HG03060 (cell line): ENCODE data around the gene GPATCH3.
A peak's percentile ranks its signal among the peaks of the same experiment; 100 is the strongest.
"Not testable (repeated sequence)": the region's sequence is repeated elsewhere in the genome, so short reads cannot be mapped to it uniquely, and the experiment has no call there.

ENCODE experiments used
- ATAC-seq: cut with Tn5 transposase; IDR thresholded peaks from one replicate; pipeline ENCODE4 v1.9.1; 2021; ENCODE audit warnings: low read depth, moderate number of reproducible peaks; ENCODE audit not compliant: unreplicated experiment

GPATCH3 gene

DNA sequence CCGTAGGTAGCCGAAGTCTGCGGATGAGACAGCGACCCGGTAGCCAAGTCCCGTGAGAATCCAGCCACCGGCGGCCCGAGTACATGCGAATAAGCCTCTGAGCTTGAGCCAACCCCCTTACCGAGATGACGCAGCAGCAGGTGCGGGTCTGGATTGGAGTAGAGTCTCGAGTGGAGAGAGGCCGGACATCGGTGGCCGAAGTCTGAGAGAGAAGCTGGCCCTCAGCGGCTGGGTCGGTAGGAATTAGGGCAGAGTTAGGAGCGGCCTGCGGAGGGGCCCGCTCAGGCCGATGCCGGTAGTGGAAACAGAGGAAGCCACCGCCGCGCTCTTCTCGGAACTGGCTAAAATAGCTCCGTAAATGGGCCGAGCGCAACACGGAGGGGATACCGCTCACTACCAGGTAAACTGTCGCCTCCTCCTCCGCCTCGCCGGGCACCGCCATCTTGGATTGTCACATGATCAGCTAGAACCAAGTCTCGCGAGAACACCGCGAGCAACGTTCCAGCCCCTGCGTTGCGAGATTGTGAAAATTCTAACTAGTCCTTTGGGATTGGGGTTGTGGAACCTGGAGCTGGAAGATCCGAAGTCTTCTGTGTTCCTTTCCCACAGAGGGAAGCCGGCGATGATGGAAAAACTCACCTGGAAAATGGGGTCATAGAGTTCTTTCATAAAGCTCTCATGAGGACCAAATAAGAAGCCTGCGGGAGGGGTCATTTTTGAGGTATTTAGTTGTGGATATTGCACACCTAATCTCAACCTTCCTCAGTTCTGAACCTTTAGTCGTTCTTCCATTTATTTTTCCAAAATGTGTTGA lies at the start of gene GPATCH3:
TSS of gene GPATCH3 (minus strand) at position 467 of the 814 bp plus-strand sequence. CDS start at position 442, 25 bp downstream.
- ATAC-seq = no peak

- no peak for ATAC-seq
These were observed 49.7 kb upstream of the GPATCH3 start for GRCh38 chr1:26949926-26950319.

DNA sequence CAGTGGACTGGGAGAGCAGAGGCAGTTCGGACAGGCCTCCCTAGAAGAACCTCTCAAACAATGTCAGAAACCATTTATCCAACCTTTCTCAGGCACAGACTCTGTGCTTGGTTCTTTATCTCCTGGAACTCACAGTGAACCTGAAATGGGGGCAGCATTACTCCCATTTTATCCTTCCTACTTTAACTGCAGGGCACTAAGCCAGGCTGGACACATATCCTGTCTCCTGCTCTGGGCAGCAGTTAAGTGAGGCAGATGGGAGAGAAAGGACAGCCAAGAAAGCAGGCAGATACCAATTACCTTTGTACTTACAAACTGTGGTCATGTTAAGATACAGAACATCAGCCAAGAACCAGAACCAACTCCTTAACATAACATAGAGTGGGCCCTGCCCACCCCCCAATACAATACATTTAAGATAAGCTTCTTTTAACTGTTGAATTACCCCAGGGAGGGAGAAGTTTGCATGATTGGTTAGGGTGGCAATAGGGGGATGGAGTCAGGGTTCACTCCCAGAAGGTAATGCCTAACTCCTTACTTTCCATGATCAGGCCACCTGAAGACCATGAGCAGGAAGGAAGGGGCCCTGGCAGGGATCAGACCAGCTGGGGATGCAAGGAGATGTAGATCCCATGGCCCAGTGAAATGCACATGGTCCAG lies 49.1 kb upstream of the GPATCH3 start:
- no peak for ATAC-seq

- not testable (repeated sequence) for ATAC-seq
These were observed 48.4 kb upstream of the GPATCH3 start for GRCh38 chr1:26948725-26949057.

DNA sequence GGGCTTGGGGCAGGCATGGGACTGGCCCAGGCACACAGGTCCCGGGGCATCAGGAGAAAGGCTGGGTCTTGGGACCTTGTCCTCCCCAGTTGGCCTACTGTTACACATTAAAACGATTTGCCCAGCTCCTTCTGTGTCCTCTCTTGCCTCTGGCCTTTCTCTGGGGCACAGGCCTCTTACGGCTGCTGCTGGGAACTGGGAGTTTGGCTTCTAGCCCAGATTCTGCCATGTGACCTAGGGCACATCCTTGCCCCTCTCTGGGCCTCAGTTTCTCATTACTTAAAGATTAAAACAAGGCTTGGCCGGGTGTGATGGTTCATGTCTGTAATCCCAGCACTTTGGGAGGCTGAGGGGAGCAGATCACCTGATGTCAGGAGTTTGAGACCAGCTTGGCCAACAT lies 46.0 kb upstream of the GPATCH3 start:
- no peak for ATAC-seq

GRCh38 chr1:26945728-26946127 lies 45.5 kb upstream of the GPATCH3 start:
- no peak for ATAC-seq

GRCh38 chr1:26945138-26945537 lies 44.9 kb upstream of the GPATCH3 start:
- no peak for ATAC-seq

GRCh38 chr1:26942656-26943055 lies 42.4 kb upstream of the GPATCH3 start:
- no peak for ATAC-seq

- no peak for ATAC-seq
These were observed 41.0 kb upstream of the GPATCH3 start for GRCh38 chr1:26941311-26941710.

- no peak for ATAC-seq
These were observed 38.4 kb upstream of the GPATCH3 start for GRCh38 chr1:26938659-26939025.

DNA sequence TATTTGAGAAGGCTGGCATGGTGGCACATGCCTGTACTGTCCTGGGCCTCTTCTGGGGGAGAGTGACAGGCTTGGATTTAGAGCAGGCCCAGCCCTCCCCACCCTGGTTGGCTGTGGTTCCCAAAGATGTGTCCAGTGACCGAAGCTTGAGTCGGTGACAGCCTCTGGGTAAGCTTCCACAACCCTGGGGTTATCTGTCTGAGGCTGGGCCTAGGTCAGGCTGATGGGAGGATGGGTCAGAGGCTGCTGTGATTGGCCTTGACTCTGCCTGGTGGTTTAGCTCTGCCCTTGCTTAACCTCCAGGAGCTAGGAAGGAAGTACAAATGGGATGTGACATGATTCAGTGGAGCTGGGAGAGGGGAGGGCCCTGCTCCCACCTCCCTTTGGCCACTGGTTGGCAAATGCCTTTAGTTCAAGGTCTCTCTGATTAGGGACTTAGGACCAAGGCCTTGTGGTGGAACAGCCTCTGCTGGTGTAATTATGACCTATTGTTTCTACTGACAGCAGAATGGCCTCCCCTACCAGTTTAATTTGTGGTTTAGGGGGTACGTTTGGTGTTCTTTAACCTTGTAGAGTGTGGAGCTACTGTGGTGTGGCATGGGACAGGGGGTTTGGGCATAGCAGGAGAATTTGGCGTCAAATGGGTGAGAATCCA lies 37.9 kb upstream of the GPATCH3 start:
- ATAC-seq = no peak

- ATAC-seq = no peak
These were observed 36.6 kb upstream of the GPATCH3 start for GRCh38 chr1:26936823-26937222.

DNA sequence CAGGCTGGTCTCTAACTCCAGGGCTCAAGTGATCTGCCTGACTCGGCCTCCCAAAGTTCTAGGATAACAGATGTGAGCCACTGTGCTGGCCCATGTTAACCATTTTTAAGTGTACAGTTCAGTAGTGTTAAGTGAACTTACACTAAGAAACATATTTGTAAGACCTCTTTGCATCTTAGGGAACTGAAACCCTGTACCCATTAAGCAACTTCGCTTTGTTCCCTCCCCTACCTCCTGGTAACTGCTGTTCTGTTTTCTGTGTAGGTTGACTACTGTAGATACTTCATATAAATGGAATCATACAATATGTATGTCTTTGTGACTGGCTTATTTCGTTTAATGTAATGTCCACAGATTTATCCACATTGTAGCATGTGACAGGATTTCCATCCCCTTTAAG lies 32.3 kb upstream of the GPATCH3 start:
- ATAC-seq = no peak

DNA sequence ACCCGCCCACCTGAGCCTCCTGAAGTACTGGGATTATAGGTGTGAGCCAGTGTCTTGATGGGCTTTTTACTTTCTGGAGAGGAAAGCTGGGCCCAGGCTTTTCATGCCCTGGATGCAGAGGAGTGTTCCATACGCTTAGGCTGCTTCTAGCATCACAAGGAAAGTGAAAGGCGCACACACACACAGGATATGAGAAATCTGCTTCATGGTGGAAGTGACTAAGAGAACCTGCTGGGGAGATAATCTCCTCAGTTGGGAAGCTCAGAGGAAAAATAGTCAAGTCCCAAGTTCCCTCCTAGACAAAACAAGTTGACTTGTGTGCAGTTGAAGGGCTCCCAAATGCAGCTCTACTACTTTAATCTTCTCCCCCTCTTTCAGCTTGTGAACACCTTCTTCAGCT lies 23.4 kb upstream of the GPATCH3 start:
- ATAC-seq = no peak

DNA sequence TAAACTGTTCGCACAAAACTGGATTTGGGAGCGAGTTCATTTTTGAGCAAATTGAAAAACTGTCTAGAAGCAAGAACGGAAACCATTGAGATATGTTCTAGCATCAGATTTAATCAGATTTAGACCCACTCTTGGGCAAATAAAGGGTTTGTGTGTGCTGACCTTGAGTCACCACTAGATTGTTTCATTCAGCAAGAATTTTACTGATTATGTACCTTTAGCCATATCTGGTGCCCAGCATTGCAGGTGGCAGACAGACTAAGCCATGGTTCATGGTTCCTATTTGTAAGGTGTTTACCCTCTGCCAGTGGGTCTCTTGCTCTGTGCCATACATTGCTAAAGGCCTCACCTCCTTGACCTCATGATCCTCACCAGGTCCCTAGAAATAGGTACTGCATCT lies 22.6 kb upstream of the GPATCH3 start:
- no peak for ATAC-seq

DNA sequence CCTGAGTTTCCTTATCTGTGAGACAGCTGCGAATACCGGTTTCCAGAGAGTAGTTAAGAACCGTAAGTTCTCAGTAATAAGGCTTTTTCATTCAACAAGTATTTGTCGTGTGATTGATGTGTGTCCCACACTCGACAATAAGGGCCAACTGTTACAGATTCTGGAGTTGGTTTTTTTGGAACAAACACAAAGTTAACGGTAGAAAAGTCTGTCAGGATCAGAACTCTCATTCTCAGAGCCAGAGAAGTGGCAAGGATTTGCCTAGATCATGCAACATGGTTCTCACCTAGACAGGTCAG lies 22.1 kb upstream of the GPATCH3 start:
- no peak for ATAC-seq

DNA sequence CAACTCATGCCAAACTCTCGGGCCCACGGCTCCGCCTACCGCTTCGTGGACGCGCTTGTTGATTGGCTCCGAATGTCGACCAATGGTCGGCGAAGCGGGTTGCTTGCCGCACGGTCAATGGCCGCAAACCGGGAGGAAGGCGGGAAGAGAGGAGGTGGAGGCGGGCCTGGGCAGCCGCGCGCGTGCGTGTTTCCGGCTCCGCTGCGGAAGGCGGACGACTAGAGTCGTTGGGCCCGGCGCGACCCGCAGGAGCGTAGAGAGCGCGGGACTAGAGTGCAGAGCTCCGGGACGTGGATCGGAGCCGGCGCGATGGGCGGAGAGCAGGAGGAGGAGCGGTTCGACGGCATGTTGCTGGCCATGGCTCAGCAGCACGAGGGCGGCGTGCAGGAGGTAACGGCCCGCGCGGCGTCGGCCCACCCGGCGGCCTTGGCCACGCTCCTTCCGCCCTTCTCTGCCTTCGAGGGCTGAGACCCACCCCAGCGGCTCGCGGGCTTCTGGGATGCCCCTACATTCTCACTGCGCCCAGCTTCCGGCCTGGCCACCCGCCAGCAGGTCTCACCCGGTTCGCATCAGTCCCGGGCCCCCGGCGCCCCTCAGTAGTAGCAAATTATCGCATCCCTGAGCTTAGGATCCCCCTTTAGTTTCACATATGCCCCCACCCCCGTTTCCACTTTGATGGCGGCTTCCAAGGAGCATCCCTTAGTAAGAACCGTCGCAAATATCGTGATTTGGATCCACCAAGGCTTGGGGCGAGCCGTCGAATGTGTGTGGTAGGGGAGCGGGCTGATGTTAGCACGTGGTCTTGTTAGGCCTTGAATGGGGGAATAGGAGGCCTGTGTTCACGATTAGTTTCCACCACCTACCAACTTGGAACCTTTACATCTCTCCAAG lies 21.5 kb upstream of the GPATCH3 start, which contains the start of gene NUDC:
TSS of gene NUDC (plus strand) at position 204 of the 891 bp plus-strand sequence. CDS start at position 310, 106 bp downstream.
- peak; percentile 86 for ATAC-seq

- ATAC-seq = no peak
These were observed 20.9 kb upstream of the GPATCH3 start for GRCh38 chr1:26921126-26921539.

DNA sequence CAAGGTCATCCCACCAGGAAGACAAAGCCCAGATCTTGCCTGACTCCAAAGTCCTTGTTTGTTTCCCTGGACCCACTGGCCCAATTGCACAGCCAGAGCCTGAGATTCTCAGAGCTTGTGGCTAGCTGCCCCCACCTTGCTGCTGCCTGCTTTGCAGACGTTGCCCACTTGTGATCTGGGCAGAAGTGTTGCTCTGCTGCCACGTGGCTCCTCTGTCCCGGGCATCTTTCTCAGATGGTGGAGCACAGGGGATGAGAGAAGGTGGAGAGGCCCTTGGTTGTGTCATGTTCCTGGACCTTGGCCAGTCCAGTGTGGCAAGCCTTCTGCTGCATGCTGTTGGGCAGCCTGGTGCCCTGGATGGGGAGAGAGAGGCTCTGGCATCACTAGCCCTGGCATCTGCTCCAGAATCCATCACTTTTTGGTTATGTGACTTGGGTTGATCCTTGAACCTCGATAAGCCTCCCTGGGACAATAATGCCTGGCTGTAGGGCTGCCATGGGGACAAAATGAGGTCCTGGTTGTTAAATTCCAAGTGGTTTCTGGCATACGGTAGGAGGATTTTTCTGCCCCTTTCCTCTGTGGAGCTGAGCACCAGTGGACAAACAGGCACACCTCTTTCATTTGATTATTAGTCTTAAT lies 15.1 kb upstream of the GPATCH3 start:
- no peak for ATAC-seq
